Spleen (tissue), 11 donors: Measurements from ENCODE around the gene BTNL8. TPM values are rescaled to one million over a fixed set of nuclear protein-coding genes. Genes with fewer than 3 reads are reported as not detected.

Experiments used
- DNase-seq: peaks from one replicate; pipeline ENCODE4 v3.0.0-alpha.2; 2020
- H3K27ac ChIP-seq, 8 donors: fragments of 200-600 bp; sonication (generic) in 7 of 8; 1 replicate in 4 of 8; 2 replicates in 4 of 8; pipeline versions ENCODE4 v1.5.0 to v1.8.0; 2016 to 2021; ENCODE audit warnings: inconsistent platforms in 4 of 8, mild to moderate bottlenecking in 4 of 8, moderate library complexity in 1 of 8
- H3K27me3 ChIP-seq, 7 donors: fragments of 200-600 bp; sonication (generic) in 6 of 7; replicated peaks in 1 of 7; 1 replicate in 4 of 7; 2 replicates in 3 of 7; pipeline versions ENCODE4 v1.5.0 to v1.8.0; 2016 to 2021; ENCODE audit warnings: inconsistent platforms in 3 of 7, mild to moderate bottlenecking in 1 of 7
- H3K36me3 ChIP-seq, 6 donors: fragments of 200-600 bp; sonication (generic) in 5 of 6; 1 replicate in 4 of 6; 2 replicates in 2 of 6; pipeline versions ENCODE4 v1.5.0 to v1.8.0; 2016 to 2021; ENCODE audit warnings: inconsistent platforms in 2 of 6
- H3K4me1 ChIP-seq, 6 donors: fragments of 200-600 bp; sonication (generic) in 5 of 6; 1 replicate in 3 of 6; 2 replicates in 3 of 6; pipeline versions ENCODE4 v1.5.0 to v1.8.0; 2016 to 2021; ENCODE audit warnings: inconsistent platforms in 3 of 6
- H3K4me3 ChIP-seq, 8 donors: fragments of 200-600 bp; sonication (generic) in 7 of 8; 1 replicate in 4 of 8; 2 replicates in 4 of 8; pipeline versions ENCODE4 v1.5.0 to v1.8.0; 2016 to 2021; ENCODE audit warnings: inconsistent platforms in 4 of 8, mild to moderate bottlenecking in 4 of 8, moderate library complexity in 2 of 8
- H3K9me3 ChIP-seq, 8 donors: fragments of 200-600 bp; sonication (generic) in 7 of 8; 1 replicate in 4 of 8; 2 replicates in 4 of 8; pipeline versions ENCODE4 v1.5.0 to v1.8.0; 2016 to 2021; ENCODE audit warnings: inconsistent platforms in 4 of 8
- CTCF ChIP-seq, 11 experiments: fragments of 200-600 bp in 7 of 11; fragments of 450-650 bp in 4 of 11; sonication (generic) in 4 of 11; IDR thresholded peaks in 8 of 11; conservative IDR thresholded peaks in 3 of 11; 1 replicate in 7 of 11; 2 replicates in 4 of 11; pipeline versions ENCODE4 v1.4.0 to v1.8.0; 2016 to 2021; ENCODE audit warnings: antibody characterized with exemption in 11 of 11, inconsistent platforms in 4 of 11, mild to moderate bottlenecking in 1 of 11
- POLR2A ChIP-seq, 3 donors: fragments of 450-650 bp; IDR thresholded peaks; one replicate each; pipeline ENCODE4 v1.5.1; 2017; ENCODE audit warnings: antibody characterized with exemption in 3 of 3, mild to moderate bottlenecking in 1 of 3
- POLR2AphosphoS5 ChIP-seq, 3 donors: sonication (generic); formaldehyde crosslinking; IDR thresholded peaks; one replicate each; pipeline ENCODE4 v1.5.1; 2017; ENCODE audit warnings: antibody characterized with exemption in 3 of 3
- WGBS, 5 donors: extraction: QIAGEN DNeasy Blood & Tissue Kit in 3 of 5; methylation state at CpG; one replicate each; pipeline versions ENCODE4 v1.1.5 to v1.1.7; 2013 to 2018; 5-methylcytosine and 5-hydroxymethylcytosine counted together
- intact Hi-C: fragments of 100-400 bp; cut with DNase I; formaldehyde crosslinking; loops from one replicate; pipeline ENCODE4 v1.15.0; 2023; ENCODE audit warnings: low total_unique reads
- polyA plus RNA-seq, 3 donors: library from polyadenylated mRNA; stranded (reverse); fragments of 200-250 nt; gene quantifications; one replicate each; pipeline ENCODE4 v1.2.1, GENCODE V29; 2013
- total RNA-seq, 7 donors: library from RNA; depleted of rRNA in 3 of 7; stranded (reverse); fragments of >200 nt in 3 of 7; fragmentation: NEBNext Ultra II Directional in 4 of 7; extraction: Animal tissue kit (Norgen Biotek cat#: 25700) in 4 of 7; gene quantifications; one replicate each; pipeline versions ENCODE4 v1.1.0 to v1.2.1, GENCODE V29; 2016 to 2021
- donor health status: healthy with polysubstance abuse.
- donor health status: DM: no; HTN: no; CAD: no; lungs with moderate emphysema.
- donor health status: DM: no; HTN: no; CAD: no.
- donor health status: Bipolar disorder and iron deficiency.
- donor health status: healthy.
- donor health status: DM: no; HTN: no; CAD: no.
- donor health status: DM: yes; HTN: yes; CAD: no.

The BTNL8 gene
- total and polyA plus RNA-seq, 10 donors = 0.42 to 7.9 (median 3.1) TPM

GRCh38 chr5:180865981-180866695 lies 32.8 kb upstream of the BTNL8 start:
- DNase-seq = no peak
- intact Hi-C loops = loop anchor here (10.0 kb wide), 1 partner anchor 299 kb away; no protein-coding TSS in a partner anchor
- Histone ChIP-seq H3K27ac (no peak overlapping the region), H3K4me1 (peaks cover 0 to 16% (median 6%) of the 10 kb centered on the region in 6 donors), H3K4me3 (no peak overlapping the region), H3K36me3 (no peaks in the 10 kb centered on the region), H3K9me3 (no peaks in the 10 kb centered on the region), H3K27me3 (no peaks in the 10 kb centered on the region)
- TF ChIP-seq POLR2AphosphoS5 (IDR thresholded peaks at IDR 0.05) = no peak
- TF ChIP-seq POLR2A (IDR thresholded peaks at IDR 0.05) = no peak
- TF ChIP-seq CTCF (IDR thresholded peaks at IDR 0.05 in 8 of 11, conservative IDR thresholded peaks at IDR 0.05 in 3 of 11) = no peak
- WGBS, 5 donors = 74 to 86% (median 78%) methylated on average over 5 of the region's 5 CpGs

DNA sequence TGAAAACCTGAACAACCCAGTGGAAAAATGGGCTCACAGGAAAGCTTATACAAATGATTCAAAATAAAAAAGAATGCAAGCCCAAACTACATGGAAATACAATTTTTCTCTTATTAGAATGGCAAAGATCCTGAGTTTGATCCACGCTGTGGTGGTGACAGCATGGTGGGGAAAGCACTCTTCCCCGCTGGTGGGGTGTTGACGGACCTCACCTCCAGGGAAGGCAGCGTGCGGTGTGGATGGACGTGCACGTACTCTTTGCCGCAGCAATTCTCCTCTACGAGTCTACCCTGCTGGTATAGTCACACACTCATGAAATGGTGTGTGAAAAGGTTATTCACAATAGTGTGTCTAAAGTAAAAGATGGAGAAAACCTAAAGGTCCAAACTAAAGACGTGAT lies 32.0 kb upstream of the BTNL8 start:
- Histone ChIP-seq H3K4me3 (no peak overlapping the region), H3K27ac (no peak overlapping the region), H3K4me1 (peaks cover 0 to 11% (median 2%) of the 10 kb centered on the region in 6 donors), H3K27me3 (no peaks in the 10 kb centered on the region), H3K36me3 (no peaks in the 10 kb centered on the region), H3K9me3 (no peaks in the 10 kb centered on the region)
- 87 to 96% (median 91%) methylated on average over 10 of the region's 10 CpGs for WGBS, 5 donors
- intact Hi-C loops = loop anchor here (10.0 kb wide), 1 partner anchor 298 kb away; no protein-coding TSS in a partner anchor
- DNase-seq = no peak
- TF ChIP-seq POLR2A (IDR thresholded peaks at IDR 0.05) (no peak), CTCF (IDR thresholded peaks at IDR 0.05 in 8 of 11, conservative IDR thresholded peaks at IDR 0.05 in 3 of 11) (no peak), POLR2AphosphoS5 (IDR thresholded peaks at IDR 0.05) (no peak)

- peak; percentile 88 for DNase-seq
- H3K36me3 ChIP-seq = no peaks in the 10 kb centered on the region
- TF ChIP-seq CTCF (IDR thresholded peaks at IDR 0.05 in 8 of 11, conservative IDR thresholded peaks at IDR 0.05 in 3 of 11) (peak; percentile 48 to 78 (median 67)), POLR2AphosphoS5 (IDR thresholded peaks at IDR 0.05) (peak in 1 of 3 donors; percentile 45), POLR2A (IDR thresholded peaks at IDR 0.05) (no peak)
- no peaks in the 10 kb centered on the region for H3K9me3 ChIP-seq
- no peaks in the 10 kb centered on the region for H3K27me3 ChIP-seq
- H3K4me3 ChIP-seq = no peak overlapping the region
- H3K27ac ChIP-seq = no peak overlapping the region
- WGBS, 5 donors = 3 to 6% (median 4%) methylated on average over 3 of the region's 3 CpGs
- peaks cover 0 to 19% (median 2%) of the 10 kb centered on the region in 6 donors for H3K4me1 ChIP-seq
- intact Hi-C loops = loop anchor here (10.0 kb wide), 1 partner anchor 296 kb away; no protein-coding TSS in a partner anchor
These were observed 30.0 kb upstream of the BTNL8 start for GRCh38 chr5:180868960-180869359.

DNA sequence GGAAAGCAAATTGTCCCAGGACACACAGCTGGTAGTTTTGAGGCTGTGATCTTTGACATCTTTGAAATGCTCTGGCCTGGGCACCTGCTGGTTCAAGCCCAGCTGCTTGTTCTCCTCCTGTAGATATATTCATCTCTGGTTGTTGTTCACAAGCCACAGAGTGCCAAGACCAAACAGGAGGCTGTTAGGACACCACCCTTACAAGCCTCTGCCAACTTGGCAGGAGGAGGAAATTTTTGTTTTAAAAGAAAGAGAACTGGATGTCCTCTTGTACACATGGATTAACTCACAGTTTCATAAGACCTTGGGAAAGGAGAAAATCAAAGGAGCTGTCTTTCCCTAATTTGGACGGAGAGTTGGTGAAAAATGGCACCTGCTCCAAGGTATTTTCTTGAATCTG lies 29.4 kb upstream of the BTNL8 start:
- intact Hi-C loops = loop anchor here (10.0 kb wide), 1 partner anchor 295 kb away; no protein-coding TSS in a partner anchor
- H3K27ac ChIP-seq = no peak overlapping the region
- no peaks in the 10 kb centered on the region for H3K36me3 ChIP-seq
- WGBS, 5 donors = 89 to 97% (median 93%) methylated on average over 1 of the region's 1 CpG
- TF ChIP-seq CTCF (IDR thresholded peaks at IDR 0.05 in 8 of 11, conservative IDR thresholded peaks at IDR 0.05 in 3 of 11) = no peak
- TF ChIP-seq POLR2A (IDR thresholded peaks at IDR 0.05) = no peak
- TF ChIP-seq POLR2AphosphoS5 (IDR thresholded peaks at IDR 0.05) = no peak
- no peak for DNase-seq
- no peak overlapping the region for H3K4me3 ChIP-seq
- H3K27me3 ChIP-seq = no peaks in the 10 kb centered on the region
- H3K9me3 ChIP-seq = no peaks in the 10 kb centered on the region
- H3K4me1 ChIP-seq = peaks cover 0 to 22% (median 2%) of the 10 kb centered on the region in 6 donors
